Dedifferentiated amniotic fluid mesenchymal stem cell (primary cell): ENCODE results near the gene ANGPTL8.

Experiments
- DNase-seq: peaks from one replicate; pipeline ENCODE4 v3.0.0-alpha.2; 2016; ENCODE audit errors: extremely low spot score

Gene ANGPTL8

DNA sequence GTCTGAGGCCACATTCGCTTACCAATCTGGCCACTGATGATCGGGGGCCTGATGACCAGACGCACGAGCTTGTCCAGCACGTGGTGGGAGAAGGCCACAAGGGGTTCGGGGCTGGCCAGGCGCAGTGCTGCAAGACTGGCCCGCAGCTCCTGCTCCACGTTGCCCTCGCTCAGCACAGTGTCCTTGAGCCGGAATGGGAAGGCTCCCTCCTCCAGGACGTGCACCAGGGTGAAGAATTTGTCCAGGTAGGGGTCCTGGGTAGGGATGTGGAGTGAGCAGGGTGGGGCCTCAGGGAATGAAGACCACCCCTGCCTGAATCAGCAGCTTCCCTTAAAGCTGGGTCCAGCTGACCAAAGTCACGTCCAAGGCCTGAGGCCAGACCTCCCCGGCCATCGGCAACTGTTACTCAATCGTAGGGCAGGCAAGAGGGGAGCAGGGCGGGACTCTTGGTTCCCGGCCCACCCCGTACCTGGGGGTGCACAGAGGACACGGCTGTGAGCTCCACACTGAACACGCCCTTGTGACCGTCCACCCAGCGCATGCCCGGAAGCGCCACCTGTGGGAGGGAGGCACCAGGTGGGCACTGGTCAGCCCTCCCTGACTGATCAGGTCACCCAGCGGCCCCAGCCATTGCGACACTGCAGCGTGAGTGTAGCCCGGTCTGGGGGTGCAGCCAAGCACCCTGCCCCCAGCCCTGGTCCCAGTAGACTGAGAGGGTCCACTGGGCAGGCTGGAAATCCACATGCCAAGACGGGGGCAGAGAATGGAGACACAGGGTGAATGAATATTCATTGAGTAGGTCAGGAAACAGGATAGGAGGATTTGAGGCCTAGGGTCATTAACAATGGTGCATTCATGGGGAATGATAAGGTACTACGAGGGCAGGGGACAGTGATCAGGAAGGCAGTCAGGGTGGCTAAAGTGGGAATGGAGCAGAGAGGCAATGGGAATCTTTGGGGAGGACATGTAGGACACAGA, 2.8 kb upstream of the ANGPTL8 start:
- DNase-seq: no peak

DNA sequence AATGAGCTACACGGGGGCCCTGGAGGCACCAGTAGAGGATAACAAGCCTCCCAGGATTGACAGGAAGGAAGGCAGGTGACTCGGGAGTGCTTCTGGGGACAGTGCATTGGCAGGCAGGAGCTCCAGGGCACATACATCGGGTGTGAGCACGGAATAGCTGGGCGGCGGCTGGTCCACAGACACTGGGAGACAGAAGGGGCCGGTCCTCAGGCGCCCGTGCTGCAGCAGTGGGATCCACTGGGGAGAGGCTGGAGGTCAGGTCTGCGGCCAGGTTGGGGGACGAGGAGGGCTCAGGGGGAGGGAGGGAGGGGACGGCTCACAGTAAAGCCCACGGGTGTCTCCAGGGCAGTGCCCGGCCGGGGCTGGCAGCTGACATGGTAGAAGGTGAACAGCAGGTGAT, 2.1 kb upstream of the ANGPTL8 start:
- DNase-seq: no peak

DNA sequence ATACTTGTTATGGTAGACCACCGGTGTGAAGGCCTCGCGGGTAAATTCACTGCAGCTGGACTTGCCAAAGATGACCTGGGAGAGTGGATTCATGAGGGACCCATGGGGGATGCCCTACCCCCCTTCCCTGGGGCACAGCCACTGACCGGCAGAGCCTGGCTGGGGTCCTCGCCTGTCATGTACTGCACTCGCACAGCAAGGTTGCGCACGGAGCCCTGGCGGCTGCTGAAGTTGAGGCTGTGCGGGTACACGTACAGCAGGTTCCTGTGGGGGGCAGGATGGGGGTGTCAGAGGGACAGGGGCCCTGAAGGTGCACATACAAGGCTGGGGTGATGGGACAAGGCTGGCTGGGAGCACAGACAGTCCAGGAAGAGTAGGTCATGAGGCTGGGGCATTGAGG, 1.4 kb upstream of the ANGPTL8 start:
- DNase-seq: no peak

DNA sequence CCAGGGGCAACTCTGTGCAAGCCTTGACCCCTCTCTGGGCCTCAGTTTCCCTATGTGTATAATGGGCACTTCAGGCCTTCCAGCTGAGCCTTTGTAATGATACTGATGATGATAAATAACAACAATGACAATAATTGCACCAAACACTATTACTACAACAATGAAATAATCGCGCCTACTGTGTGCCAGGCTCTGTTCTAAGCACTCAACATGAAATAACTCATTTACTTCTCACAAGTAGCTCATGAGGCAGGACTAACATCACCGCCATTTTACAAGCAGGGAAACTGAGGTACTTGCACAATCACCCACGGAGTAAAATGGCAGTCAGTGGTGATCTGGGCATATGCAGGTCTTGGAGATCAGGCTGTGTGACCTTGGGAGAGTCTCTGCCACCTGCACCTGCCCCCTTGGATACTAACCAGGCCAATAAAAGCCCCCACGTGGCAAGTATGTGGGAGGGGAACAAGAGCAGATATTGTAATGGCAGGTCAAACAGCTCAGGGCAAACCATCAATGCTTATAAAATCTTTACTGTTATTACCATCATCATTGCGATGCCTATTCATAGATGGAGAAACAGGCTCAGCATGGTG, 540 bp upstream of the ANGPTL8 start:
- DNase-seq: no peak

DNA sequence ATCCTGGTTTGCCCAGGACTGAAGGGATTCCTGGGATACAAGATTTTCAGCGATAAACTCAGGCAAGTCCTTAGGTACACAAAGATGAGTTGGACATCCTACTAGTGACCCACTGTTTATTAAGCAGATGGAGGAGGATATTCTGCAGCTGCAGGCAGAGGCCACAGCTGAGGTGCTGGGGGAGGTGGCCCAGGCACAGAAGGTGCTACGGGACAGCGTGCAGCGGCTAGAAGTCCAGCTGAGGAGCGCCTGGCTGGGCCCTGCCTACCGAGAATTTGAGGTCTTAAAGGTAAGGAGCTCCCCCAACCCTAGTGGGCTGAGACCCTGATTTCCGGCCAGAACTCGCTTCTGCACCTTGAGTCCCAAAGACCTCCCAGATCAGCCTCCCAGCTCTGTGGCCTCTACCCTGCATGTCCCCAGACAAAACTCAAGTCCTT, 607 bp downstream of the ANGPTL8 start:
- no peak for DNase-seq

DNA sequence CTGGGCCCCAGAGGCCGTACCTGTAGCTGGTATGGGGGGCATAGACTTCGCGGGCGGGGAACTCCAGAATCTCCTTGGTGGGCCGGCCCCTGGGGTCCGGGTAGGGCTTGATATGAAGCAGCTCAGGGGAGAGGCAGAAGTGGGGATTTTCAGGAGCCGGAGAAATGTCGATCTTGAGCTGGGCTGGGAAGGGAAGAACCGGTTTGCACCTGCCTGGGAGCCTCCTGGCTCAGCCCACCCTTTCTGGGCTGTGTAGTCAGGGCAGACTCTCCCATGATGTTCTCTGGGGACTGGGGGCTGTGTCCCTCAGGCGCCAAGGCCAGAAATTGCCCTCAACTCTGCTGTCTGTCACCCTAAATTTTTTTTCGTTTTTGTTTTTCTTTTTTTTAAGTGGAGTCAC, 2.6 kb downstream of the ANGPTL8 start:
- DNase-seq: no peak

DNA sequence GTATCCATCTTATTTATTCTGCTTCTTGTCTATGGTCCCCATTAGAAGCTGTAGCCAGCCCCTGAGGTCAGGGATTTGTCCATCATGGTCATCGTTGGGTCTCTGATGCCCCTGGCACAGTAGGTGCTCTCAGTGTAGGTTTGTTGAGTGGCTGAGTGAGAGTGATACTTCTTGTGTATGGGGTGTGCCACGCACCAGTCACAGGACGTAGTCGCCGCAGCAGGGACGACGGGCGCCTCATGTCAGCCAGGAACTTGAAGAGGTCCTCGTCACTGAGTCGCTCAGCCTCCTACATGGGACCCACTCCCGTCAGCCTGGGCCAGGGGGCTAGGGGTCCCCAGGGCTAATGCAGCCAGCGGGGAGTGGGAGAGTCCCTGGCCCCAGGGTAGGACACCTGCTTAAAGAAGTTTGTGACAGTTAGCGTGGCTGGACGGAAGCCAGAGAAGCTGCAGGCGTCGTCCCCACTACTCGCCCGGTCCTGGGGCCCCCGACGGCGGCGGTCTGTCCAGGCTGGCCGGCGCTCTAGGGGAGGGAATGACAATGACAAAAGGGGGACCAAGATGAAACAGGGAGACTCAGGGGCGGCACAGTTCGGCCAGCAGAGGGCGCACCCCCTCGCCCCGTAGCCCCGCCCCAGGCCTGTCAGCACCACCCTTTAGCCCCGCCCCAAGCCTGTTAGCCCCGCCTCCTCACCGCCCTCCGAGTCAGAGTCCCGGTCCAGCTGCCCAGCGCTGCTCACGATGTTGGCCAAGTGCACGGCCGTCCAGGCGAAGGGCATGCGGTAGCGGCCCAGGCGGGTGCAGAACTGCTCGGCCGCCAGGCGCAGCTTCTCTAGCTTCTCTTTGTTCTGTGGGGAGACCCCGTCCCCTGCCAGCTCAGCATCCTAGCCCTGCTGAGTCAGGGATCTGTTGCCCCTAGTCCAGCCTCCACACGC, 3.7 kb downstream of the ANGPTL8 start:
- DNase-seq: no peak

DNA sequence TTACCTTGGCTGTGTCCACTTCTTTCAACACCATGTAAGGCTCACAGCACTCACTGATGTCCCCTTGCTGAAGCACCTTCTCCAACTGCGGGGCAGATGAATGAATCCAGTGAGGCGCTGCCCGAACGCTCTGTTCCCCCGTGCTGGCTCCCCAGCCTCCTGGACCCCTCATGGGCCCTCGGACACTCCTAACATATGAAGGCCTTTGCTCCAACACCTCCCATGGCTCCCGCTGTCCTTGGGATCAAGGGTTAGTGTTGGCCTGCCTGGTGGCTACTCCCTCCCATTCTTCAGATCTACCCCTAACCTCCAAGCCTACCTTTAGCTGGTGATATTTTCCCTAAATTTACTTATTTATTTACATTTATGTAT, 4.4 kb downstream of the ANGPTL8 start:
- no peak for DNase-seq

DNA sequence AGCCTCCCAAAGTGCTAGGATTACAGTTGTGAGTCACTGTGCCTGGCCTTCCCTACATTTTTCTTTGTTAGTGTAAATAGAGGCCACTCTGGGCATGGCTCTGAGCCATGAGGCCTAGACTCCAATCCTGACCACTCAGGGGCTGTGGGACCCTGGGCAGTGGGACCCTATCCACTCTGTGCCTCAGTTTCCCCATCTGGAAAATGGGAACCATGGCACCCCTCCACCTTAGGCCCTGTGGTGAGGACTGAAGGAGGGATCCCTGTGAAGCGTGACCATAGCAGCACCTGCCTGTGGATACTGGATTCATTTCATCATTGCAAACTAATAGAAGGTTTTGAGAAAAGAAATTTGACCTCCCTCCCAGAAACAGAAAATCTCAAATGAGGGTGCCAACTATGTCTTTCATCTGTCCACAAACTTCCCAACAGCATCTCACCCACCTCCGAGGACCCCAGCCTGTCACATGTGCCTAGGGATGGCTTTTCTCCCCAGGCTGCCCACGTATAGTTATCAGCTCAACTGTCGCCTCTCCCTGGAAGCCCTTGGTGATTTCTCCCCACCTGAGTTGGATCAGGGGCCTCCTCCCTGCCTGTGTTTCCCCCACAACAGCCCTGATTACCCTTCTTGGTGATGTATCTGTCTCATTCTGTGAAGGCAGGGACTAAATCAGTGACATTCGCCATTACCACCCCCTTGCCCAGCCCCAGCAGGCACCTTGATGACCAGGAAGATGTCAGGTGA, 5.6 kb downstream of the ANGPTL8 start:
- no peak for DNase-seq

DNA sequence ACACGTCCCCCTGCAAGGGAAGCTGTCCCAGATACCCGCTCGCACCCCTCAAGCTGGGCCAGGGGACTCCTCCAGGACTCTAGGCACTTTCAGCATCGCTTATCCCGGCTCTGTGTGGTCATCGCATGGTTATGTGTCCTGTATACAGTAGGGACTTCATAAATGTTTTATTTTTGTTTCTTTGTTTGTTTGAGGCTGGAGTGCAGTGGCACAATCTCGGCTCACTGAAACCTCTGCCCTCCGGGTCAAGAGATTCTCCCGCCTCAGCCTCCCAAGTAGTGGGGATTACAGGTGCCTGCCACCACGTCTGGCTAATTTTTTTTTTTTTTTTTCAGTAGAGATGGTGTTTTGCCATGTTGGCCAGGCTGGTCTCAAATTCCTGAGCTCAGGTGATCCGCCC, 7.5 kb downstream of the ANGPTL8 start:
- DNase-seq: no peak

DNA sequence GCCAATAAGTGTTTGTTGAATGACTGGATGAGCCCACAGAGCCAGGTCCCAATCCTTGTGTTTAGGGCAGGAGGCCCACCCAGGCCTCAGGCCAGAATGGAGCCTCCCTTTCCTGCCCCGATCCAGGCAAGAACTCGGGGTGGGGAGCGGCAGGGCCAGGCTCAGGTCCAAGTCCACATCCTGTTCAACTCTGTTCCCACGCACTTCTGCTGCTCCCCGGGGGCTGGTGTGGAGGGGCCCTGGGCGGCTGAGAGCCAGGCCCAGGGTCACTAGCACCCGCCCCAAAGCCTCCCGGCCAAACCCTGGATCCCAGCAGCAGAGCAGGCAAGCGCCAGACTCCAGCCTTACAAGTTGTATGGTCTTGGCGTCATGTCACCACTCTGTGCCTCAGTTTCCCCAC, 8.0 kb downstream of the ANGPTL8 start:
- DNase-seq: no peak

DNA sequence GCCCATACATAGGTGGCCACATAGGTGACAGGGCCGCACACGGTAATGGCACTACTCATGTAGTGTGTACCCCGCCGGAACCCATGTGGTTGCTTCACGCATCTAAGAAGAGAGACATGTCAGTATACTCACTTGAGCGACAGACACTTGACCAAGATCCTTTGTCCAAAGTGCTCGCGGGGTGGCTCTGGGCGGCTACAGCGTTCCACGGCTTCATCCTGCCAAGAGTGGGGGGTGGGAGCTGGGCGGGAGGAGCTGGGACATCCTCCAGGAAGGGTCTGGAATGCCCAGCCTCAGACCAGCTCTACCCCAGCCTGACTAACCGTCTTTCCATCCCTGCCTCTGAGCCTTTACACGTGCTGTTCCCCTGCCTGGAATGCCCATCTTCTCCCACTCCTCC, 8.5 kb downstream of the ANGPTL8 start:
- DNase-seq: no peak

DNA sequence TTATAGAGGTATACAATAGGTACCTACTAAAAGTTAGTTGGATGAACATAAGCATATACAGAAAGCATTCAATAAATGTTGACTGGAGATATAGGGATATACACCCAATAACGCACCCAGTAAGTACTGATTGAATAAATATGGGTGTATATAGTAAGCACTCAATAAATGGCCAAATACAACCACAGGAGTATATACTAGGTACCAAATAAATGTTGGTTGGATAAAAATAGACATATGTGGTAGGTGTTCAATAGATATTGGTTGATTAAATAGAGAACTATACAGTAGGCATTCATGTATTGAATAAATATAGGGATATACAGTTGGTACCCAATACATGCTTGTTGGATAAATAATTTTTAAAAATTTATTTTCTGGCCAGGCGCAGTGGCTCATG, 9.4 kb downstream of the ANGPTL8 start:
- DNase-seq: no peak

DNA sequence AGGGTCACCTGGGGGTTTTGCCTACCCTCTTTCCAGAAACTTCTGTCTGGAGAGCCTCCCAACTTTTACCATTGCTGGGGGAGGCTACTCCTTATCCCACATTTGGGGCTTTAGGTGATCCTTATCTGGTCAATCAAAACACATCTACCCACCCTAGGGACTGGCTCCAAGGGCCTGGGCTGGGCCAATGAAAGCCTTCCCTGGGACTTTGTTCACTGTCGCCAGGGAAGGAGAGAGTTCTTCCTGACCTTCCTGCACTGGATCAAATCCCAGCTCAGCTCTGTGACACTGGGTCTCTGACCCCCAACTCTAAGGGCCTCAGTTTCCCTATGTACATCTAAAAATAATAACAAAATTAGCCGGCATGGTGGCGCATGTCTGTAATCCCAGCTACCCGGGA, 11.8 kb downstream of the ANGPTL8 start:
- DNase-seq: no peak

DNA sequence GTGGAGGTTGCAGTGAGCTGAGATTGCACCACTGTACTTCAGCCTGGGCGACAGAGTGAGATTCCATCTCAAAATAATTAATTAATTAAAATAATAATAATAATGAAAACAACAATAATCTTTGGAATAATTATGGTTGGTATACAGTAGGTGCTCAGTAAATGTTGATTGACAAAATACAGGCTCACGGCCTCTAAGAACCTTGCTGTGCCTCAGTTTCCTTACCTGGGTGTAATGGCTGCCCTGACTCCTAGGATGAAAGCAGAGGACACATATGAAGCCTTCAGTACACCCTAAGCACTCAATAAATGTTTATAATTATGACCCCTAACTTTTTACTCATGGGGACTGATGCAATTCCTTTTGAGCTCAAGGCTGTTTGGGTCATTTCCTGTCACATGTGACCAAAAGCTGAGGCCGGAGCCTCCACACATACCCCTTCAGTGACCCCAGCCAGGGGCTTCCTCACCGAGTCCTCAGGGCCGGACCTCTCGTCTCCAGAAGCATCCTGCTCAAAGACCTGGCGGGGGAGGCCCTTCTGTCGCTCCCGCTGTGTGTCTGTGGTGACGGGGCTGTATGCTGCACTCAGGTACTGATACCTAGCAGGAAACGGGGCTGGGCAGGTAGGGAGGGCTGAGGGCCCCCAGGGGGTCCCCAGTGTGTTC, 12.4 kb downstream of the ANGPTL8 start:
- DNase-seq: no peak

DNA sequence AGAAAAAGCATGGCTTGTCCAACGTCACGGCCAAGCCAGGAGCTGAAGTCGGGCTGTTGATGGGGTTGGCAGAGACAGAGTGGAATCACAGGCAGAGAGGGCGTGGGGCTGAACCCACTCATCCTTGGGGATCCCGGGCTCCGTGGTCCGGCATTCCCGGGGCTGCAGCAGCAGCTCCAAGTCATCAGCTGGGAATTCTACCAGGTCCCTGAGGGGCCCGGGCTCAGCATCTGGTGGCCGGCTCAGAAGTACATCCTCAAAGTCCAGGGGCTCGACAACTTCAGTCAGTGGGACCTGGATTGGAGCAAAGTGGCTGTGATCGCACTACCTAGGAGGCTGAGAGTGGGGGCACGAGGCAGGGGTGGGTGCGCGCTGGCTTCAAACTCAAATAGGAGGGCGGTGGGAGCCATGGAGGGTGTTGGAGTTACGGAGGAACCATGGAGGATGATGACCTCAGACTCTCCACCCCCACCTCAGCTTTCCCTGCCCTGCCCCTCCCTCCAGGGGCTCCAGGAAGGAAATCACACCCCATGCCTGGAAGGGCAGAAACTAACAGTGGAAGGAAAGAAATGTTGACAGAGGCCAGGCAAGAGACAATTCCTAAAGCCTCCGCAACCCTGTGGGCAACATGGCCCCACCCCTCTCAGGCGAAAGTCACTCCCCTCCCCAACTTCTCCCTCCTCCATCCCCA, 13.4 kb downstream of the ANGPTL8 start:
- no peak for DNase-seq

DNA sequence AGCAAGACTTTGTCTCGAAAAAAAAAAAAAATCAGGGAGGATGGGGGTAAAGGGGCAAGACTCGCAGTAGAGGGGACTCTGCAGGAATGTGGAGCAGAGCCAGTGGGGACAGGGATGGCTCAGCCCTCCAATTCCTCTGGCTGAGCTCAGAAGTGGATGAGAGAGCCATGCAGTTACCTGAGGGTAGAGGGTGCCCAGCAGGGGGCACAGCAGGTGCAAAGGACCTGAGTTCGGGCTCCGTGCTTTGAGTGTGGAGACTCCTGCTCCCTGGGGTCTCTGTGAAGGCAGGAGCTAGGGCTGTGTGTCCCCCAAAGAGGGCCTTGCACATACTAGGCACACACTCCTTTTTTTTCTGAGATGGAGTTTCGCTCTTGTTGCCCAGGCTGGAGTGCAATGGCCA, 15.2 kb downstream of the ANGPTL8 start:
- DNase-seq: no peak

DNA sequence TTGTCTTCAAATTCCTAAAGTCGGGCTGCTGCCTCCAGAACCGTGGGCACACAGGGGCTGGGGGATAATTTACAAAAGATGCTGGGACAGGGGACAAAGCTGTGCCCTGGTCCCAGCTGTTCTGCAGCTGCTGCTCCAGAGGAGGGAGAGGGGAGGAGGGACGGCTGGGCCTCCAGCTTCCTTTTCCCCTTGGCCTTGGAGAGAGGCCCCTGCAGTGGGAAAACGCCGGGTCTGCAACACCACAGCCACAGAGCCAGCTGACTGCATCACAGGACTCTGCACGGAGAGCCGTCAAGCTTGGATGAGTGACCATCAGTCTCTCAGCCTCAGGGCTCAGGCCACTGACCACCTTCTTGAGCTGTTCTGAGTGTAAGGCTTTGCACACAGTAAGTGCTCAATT, 16.8 kb downstream of the ANGPTL8 start:
- DNase-seq: no peak

DNA sequence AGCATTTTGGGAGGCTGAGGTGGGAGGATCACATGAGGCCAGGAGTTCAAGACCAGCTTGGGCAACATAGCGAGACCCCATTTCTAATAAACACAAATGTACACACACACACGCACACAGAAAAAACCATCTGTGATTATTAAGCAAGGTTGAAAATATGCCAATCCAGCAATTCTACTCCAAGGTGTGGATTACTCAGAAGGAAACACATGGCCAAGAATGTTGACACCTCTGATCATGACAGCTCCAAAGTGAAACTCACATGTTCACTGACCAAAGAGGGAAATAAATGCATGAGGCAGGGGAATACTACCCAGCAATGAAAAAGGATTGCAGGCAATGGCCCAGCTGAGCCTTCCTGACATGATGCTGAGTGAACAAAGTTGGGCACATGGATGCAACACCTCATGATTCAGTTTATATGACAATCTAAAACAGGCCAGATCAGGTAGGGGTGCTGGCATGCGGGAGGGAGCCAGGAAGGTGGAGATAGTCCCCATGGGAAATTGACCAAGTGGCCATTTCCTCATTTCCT, 18.5 kb downstream of the ANGPTL8 start:
- DNase-seq: no peak

DNA sequence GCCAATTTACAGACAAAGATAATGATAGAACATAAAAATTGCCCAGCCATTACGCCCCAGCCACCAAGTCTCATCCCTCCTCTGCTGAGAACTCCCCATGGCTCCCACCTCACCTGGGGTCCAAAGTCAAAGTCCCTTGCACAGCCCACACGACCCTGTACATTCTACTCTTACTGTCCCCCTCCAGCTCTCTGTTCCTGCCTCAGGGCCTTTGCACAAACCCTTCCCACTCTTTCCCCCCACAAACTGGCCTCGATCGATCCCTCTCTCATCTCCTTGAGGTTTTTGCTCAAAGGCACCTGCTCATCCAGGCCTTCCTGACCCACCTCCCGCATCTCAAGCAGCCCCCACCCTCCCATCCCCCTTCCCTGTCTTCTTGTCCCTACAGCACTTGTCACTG, 21.6 kb downstream of the ANGPTL8 start:
- DNase-seq: no peak
